ENCODE measurements around the gene ABCC3.

ABCC3 gene

DNA sequence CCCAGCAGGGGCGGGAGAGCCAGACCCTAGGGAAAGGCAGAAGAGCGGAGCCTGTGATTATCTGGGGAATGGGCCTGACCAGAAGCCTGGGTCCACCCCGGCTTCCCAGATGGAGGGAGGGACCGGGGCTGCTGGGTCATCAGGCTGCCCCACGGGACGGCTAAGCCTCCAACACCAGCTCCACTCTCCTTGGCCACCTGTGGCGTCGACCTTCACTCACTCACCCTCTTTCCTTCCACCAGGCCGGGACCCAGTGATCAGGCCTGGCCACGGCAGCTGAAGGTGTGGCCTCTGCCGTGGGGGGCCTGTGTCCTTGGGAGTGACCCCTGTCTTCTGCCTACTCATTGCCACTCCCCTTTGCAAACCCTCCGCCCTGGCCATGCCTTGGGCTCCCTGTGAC, 22.4 kb upstream of the ABCC3 start:
- in situ Hi-C loops (cut with HindIII; ENCODE audit: low pct_unique_long_range_greater_than_20kb, low sequenced_read_pairs): no loop called here
- TF ChIP-seq JUND (IDR thresholded peaks at IDR 0.05; ENCODE audit: low read depth): no peak
- no peak for DNase-seq (ENCODE audit: low read depth in 1 of 2, low spot score in 1 of 2)

- DNase-seq (ENCODE audit: low read depth in 1 of 2, low spot score in 1 of 2): no peak
- TF ChIP-seq JUND (IDR thresholded peaks at IDR 0.05; ENCODE audit: low read depth): no peak
- in situ Hi-C loops (cut with HindIII; ENCODE audit: low pct_unique_long_range_greater_than_20kb, low sequenced_read_pairs): no loop called here
Measured at GRCh38 chr17:50613007-50613992, 21.4 kb upstream of the ABCC3 start.

GRCh38 chr17:50614471-50615051, 20.1 kb upstream of the ABCC3 start:
- TF ChIP-seq JUND (IDR thresholded peaks at IDR 0.05; ENCODE audit: low read depth): no peak
- in situ Hi-C loops (cut with HindIII; ENCODE audit: low pct_unique_long_range_greater_than_20kb, low sequenced_read_pairs): no loop called here
- DNase-seq (ENCODE audit: low read depth in 1 of 2, low spot score in 1 of 2): no peak

DNA sequence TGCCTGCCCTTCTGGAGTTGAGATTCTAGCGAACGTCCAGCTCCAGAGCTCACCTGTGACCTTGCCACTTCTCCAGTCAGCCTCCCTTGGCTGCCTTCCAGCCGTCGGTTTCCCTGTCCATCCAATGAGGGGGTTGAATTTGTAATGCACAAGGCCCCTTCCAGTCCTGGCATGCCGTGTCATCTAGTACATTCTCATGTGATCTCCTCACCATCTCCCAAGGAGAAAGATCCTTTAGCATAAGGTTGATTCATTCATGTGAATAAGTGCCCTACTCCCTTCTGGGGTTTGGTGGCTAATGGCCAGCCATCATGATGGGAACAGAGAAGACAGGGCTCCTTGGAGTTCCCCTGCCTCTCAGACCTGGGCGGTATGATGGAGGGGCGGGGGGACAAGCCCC, 18.9 kb upstream of the ABCC3 start:
- TF ChIP-seq JUND (IDR thresholded peaks at IDR 0.05; ENCODE audit: low read depth): no peak
- DNase-seq (ENCODE audit: low read depth in 1 of 2, low spot score in 1 of 2): no peak
- in situ Hi-C loops (cut with HindIII; ENCODE audit: low pct_unique_long_range_greater_than_20kb, low sequenced_read_pairs): no loop called here

DNA sequence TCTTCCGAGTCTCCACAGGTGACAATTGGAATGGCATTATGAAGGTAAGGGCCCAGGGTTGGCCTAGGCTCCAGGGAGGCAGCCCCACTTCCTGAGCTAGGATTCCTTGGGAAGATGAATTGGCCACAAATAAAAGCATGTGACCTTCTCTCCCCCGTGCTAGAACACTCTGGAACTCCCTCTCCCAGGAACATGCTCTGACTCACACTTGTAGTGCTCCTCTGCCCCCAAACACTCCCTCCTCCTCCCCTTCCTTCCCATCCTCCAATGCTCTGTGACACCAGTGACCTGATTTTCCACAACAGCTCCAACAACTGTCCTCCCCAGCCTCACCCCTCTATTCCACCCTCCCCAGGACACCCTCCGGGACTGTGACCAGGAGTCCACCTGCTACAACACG, 16.4 kb upstream of the ABCC3 start:
- in situ Hi-C loops (cut with HindIII; ENCODE audit: low pct_unique_long_range_greater_than_20kb, low sequenced_read_pairs): no loop called here
- no peak for TF ChIP-seq JUND (IDR thresholded peaks at IDR 0.05; ENCODE audit: low read depth)
- no peak for DNase-seq (ENCODE audit: low read depth in 1 of 2, low spot score in 1 of 2)

- TF ChIP-seq JUND (IDR thresholded peaks at IDR 0.05; ENCODE audit: low read depth): no peak
- no peak for DNase-seq (ENCODE audit: low read depth in 1 of 2, low spot score in 1 of 2)
- in situ Hi-C loops (cut with HindIII; ENCODE audit: low pct_unique_long_range_greater_than_20kb, low sequenced_read_pairs): no loop called here
Measured at GRCh38 chr17:50618941-50619340, 15.7 kb upstream of the ABCC3 start.

DNA sequence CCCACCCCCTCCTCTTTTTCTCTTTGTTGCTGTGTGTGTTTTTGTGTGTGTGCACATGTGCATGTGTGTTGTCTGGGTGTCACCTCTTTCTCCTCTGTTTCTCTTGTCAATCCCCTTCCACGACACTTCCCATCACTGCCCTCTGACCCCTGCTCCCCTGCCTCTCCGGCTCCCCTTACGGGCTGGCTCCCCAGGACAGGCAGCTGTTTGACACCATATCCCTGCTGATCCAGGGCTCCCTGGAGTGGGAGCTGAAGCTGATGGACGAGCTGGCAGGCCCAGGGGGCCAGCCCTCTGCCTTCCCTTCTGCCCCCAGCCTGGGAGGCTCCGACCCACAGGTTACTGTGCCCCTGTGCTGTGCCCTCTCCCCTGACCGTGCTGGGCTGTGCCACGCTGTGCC, 15.2 kb upstream of the ABCC3 start:
- no peak for DNase-seq (ENCODE audit: low read depth in 1 of 2, low spot score in 1 of 2)
- in situ Hi-C loops (cut with HindIII; ENCODE audit: low pct_unique_long_range_greater_than_20kb, low sequenced_read_pairs): no loop called here
- TF ChIP-seq JUND (IDR thresholded peaks at IDR 0.05; ENCODE audit: low read depth): no peak

DNA sequence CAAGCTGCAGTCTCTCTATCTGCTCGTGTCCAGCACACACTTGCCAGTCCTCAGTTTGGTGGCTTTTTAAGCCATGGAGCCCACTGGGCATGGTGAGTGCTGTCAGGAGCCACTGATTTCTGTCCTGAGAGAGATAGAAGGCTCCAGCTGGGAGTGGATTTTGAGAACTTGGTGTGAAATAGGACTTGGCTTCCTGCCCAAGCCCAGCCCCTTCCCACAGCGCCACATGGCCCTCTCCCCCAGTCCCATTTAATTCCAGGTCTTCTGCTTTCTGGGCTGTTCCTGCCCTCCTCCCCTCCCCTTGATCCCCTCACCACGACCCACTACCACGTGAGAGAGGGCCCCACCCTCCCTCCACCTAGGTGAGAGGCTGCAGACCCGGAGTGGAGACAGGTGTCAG, 14.4 kb upstream of the ABCC3 start:
- in situ Hi-C loops (cut with HindIII; ENCODE audit: low pct_unique_long_range_greater_than_20kb, low sequenced_read_pairs): no loop called here
- DNase-seq (ENCODE audit: low read depth in 1 of 2, low spot score in 1 of 2): no peak
- TF ChIP-seq JUND (IDR thresholded peaks at IDR 0.05; ENCODE audit: low read depth): no peak

DNA sequence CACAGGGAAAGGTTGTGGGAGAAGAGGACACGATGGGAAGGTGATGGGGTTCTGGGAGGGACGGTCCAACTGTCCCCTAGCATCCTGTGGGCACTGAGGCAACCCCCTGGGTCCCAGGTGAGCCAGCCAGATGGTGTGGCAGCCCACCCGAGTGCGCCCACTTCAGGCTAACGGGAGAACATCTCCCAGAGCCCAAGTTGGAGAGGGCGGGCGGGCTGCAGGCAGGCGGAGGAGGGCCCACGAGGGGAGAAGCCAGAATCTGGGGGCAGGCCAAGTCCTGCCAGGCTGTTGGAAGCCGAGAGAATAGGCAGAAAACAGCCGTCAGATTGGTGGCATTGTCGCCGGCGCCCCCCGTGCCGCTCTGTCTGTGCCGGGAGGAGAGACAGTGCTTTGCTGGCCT, 13.8 kb upstream of the ABCC3 start:
- no peak for DNase-seq (ENCODE audit: low read depth in 1 of 2, low spot score in 1 of 2)
- in situ Hi-C loops (cut with HindIII; ENCODE audit: low pct_unique_long_range_greater_than_20kb, low sequenced_read_pairs): no loop called here
- no peak for TF ChIP-seq JUND (IDR thresholded peaks at IDR 0.05; ENCODE audit: low read depth)

- in situ Hi-C loops (cut with HindIII; ENCODE audit: low pct_unique_long_range_greater_than_20kb, low sequenced_read_pairs): no loop called here
- no peak for TF ChIP-seq JUND (IDR thresholded peaks at IDR 0.05; ENCODE audit: low read depth)
- no peak for DNase-seq (ENCODE audit: low read depth in 1 of 2, low spot score in 1 of 2)
Measured at GRCh38 chr17:50621574-50622031, 13.1 kb upstream of the ABCC3 start.

GRCh38 chr17:50624321-50624934, 10.3 kb upstream of the ABCC3 start:
- TF ChIP-seq JUND (IDR thresholded peaks at IDR 0.05; ENCODE audit: low read depth): no peak
- in situ Hi-C loops (cut with HindIII; ENCODE audit: low pct_unique_long_range_greater_than_20kb, low sequenced_read_pairs): no loop called here

DNA sequence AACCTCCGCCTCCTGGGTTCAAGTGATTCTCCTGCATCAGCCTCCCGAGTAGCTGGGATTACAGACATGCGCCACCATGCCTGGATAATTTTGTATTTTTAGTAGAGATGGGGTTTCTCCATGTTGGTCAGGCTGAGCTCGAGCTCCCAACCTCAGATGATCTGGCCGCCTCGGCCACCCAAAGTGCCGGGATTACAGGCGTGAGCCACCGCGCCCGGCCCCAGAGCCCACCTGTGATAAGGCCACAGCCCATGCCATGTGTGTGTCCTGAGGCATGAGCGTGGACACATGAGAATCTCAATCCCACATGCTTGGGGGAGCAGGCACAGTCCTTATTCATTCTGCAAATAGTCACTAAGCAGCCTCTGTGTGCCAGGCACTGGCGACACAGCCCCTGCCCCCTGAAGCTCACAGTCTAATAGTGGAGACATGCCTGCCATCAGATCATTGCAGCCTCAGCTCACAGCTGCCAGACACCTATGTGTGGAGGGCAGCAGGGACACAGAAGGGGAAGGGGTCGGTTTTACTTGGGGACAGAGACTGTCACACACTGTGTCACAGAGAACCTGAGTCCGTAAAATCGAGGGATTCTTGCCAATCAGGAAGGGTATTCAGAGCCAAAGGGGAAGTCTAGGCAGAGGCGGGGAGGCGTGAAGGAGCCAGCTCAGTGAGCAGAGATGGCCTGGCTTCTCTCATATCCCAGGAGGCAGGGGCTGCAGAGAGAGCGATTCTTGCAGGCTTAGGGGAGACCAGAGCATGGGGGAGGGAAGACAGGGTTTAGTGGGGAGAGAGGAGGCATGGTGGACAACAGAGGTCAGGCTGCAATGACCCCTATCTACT, 9.4 kb upstream of the ABCC3 start:
- no peak for DNase-seq (ENCODE audit: low read depth in 1 of 2, low spot score in 1 of 2)
- in situ Hi-C loops (cut with HindIII; ENCODE audit: low pct_unique_long_range_greater_than_20kb, low sequenced_read_pairs): no loop called here
- no peak for TF ChIP-seq JUND (IDR thresholded peaks at IDR 0.05; ENCODE audit: low read depth)

More at GRCh38 chr17:50624321-50624934, 10.3 kb upstream of the ABCC3 start:
- no peak for DNase-seq (ENCODE audit: low read depth in 1 of 2, low spot score in 1 of 2)
